Daoy (cell line): ENCODE results near the gene ELF5. TPM values are rescaled to one million over a fixed set of nuclear protein-coding genes. Genes with fewer than 3 reads are reported as not detected.

Source experiments
- DNase-seq: peaks from one replicate; pipeline ENCODE4 v3.0.0-alpha.2; 2015; ENCODE audit warnings: low read depth
- total RNA-seq: library from RNA; depleted of rRNA; stranded (reverse); fragments of >200 nt; shearing (Covaris generic); gene quantifications from 2 replicates; pipeline ENCODE4 v1.2.3, GENCODE V29; 2014; rRNA removed

The ELF5 gene
- not detected in 2 replicates for total RNA-seq

DNA sequence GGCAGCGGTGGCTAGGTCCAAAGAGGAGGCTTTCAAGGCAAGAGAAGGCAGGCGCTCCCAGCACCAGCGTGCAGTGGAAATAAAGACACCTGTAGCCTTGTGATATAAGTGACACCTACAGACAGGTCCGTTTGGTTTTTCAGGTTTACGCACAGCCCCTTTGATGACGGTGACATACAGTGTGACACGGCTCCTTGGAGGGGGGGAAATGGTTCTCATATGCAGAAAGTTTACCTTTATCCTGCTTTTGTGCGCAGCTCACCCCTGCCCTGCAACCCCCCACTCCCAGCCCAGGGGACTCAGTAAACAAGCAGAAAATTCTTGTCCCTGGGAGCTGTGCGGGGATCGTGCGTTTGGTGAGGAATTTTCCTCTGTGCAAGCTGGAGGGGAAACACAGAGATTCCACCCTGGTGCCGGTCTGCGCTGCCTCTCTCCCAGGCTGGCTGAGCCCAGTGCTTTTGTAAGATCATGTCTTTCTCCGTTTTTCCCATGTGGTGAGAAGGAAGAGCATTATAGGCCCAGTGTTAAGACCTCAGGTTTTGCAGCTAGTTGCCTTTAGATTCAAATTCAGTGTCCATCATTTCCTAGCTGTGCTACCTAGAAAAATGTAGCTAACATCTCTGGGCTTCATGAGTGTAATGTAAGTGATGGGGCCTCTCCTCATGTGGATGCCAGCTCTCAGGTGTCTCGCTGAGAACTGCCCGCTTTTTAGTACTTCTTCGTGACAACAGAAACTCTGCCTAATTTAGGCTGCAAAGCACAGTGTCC, at the start of gene ELF5:
Gene ELF5 (minus strand): TSS at position 113 of the 768 bp plus-strand sequence. CDS start 8,045 bp downstream, outside the sequence.
- DNase-seq = no peak

DNA sequence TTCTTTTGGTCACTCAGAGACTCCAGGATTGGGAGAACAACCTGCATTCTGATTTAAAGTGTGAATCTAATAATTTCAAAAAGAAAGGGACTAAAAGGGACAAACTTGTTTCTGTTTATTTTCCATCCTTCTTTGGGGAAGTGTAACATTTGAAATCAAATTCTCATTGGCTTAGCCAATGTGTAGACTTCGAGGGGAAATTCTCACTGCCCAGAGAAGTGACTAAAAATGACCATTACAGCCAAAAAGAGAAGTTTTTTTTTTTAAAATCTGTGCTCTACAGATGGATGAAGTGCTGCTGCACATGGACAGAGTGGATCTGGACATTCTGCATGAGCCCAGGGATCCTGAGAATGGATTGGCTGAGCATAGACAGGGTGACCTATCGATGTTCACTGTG, 49.4 kb upstream of the ELF5 start:
- DNase-seq = no peak

DNA sequence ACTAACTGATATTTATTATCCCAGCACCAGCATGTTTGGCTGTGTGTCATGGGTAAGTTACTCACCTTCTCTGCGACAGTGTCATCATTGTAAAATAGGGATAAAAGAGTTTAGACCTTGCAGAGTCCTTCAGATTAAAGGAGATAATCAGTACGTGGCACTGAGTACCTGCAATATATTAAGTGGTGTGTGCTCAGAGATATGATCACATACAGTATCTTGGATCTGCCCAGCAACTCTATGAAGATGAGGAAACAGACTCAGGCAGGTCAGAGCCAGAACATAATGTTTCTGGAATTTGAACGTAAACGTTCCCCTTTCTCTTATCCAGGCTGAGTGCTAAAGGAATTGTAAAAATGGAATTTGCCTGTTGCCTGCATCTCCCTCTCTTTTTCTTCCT, 46.9 kb upstream of the ELF5 start:
- DNase-seq = no peak

DNA sequence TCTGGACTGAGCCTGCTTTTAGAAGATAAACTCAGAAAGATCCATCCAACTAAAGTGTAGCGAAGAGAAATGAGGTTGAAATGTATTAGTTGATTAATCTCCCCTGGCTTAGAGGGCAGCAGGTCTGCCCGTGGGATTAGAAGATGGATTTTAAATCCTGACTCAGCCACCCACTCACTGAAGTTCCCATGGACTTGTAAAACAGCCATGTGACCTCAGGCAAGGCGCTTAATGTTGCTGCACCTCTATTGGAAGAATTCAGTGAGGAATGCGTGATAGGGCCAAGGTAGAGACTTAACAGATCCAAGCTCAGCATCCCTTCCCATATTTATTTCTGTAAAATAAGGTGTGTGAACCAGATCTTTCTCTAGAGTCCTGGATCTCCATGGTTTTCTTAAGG, 45.1 kb upstream of the ELF5 start:
- DNase-seq = peak; percentile 10

DNA sequence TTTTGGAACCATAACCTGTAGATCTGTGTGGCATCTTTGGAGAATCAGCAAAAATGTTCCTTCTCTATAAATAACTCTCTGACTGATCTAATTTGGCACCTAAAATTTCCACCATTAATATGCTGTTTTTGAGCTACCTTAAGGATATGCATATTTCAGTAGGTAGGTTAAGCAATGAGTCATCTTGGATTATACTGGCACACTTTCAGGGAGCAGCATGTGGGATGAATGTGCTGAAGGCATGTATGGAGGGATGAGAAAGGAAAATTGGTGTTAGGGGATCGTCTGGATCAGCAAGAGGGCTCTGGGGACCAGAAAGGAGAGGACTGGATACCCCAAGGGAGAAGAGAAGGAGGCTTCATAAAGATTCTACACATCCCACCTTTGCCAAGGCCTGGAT, 44.6 kb upstream of the ELF5 start:
- DNase-seq = peak; percentile 18

DNA sequence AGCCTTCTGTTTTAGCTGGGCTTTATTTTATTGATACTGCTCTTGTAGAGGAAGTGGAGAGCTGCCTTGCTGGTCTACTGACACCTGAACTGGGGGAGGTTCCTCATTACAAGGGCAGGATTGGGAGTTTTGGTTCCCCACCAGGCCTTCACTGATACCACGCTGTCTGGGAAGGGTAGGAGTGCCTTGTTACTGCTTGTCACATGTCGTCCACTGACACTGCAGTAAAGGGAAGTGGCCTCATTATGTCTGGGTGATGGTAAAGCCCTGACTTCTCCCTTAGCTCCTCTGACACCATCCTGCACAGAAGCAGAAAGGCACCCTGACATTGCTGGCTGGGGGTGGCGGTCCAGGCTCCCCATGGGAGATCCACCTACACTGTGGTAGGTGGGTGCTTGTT, 38.7 kb upstream of the ELF5 start:
- DNase-seq = no peak

DNA sequence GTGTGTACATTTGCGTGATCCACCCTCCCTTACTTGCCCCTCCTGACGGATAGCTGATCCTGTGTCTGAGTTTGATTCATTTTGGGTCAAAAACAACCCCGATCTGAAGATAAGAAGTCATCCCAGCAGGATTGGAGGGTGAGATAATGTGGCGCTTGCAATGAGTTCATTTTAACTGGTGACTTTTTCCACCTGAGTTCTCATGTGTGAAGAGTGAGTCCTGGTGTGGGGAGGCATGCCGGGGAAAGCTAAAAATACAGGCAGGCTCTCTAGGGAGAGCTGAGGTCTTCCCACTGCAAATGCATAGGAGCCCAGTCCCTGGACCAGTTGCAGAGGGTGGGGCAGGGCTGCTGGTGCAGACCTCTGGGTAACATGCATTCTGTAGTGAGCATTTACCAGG, 35.7 kb upstream of the ELF5 start:
- DNase-seq = no peak

DNA sequence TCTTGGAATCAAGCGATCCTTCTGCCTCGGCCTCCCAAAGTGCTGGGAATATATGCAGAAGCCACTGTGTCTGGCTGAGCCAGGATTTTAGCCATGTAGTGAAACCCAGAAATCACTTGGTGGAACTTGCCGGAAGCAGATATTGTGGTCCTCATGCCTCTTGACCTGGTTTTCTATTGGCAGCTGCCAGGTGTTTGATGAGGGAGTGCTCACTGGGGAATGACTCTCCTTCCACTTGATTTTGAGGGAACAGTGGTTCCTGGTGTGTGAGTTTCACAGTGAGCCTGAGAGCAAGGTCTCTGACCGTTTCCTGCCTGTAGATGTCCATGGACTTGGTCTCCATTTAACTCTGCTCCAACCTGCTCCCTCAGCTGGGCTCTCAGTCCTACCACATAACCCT, 34.7 kb upstream of the ELF5 start:
- DNase-seq = no peak

DNA sequence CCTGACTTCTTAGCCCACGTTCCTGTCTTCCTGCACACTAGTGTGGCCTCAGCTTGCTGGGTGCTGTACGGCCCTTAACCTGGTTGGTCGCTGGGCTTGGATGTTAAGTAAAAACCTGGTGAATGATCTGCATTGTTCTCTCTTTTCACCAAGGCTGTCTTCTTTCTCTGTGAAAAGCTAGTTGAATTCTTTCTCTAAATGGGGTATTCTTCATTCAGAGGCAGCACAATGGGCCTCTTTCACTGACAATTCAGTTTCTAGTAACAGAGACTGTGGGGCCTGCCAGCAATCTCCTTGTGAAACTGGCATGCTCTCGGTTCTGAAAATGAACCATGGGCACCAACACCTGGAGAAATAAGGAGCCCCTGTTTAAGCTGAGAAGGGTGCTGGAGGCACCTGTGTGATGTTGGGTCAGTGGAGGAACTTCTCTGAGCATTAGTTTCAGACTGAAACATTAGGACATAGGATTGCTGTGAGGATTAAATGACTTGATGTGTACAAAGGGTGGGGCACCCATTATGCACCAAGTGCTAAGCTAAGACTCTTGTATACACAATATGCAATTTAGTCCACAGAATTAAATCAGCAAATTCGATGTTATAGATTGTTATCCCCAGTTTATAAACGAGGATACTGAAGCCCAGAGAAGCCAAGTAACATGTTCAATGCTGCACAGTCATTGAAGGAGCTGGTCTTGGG, 33.1 kb upstream of the ELF5 start:
- no peak for DNase-seq

DNA sequence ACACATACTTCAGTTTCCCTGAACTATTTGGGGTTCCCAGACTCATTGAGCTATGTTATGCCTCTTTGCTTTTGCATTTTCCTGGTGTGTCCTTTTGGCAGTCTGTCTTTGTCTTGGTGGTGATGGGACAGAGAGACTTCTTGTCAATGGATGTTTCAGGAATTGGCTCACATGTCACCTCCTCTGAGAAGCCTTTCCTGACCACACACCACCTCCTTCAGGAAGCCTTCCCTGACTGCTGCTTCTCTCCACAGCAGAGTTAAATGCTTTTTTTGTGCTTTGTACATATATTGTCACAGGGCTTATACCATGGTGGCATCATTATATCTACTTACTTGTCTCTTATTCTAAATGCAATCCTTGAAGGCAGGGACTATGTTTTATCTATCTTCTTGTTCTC, 28.5 kb upstream of the ELF5 start:
- no peak for DNase-seq

DNA sequence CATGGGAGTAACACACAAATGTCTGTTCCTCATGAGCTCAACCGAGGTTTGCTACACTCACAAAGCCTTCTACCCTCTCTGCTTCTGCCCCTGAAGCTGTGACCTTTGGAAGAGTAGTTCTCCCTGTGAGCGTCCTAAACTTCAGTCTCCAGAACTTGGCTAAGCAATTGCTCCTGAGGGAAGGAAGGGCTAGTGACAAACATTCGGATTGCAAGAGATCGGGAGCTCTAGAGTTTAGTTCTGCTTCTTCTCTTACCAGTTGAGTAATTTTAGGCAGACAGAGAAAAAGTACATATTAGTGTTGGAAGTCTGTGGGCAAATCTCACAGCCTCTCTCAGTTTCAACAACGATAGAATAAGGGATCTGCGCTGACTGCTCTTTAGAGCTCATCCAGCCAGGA, 27.3 kb upstream of the ELF5 start:
- DNase-seq = no peak

DNA sequence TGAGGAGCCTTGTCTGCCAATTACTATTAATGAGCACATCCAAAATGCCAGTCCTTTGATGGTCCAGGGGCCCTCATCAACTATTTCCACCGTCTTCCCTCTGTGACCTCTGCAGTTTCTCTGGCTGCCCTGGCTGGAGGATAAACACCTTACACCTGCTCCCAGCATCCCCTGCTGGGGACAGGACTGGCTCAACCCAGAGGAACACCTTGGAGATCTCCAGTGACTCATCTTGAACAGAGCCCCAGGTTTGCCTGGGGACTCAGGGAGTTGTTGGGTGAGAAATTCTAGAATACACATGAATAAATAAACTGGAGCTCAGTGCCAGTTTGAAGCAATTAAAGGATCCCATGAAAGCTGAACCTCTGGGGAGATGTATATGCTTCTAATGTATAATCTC, 24.0 kb upstream of the ELF5 start:
- DNase-seq = no peak

DNA sequence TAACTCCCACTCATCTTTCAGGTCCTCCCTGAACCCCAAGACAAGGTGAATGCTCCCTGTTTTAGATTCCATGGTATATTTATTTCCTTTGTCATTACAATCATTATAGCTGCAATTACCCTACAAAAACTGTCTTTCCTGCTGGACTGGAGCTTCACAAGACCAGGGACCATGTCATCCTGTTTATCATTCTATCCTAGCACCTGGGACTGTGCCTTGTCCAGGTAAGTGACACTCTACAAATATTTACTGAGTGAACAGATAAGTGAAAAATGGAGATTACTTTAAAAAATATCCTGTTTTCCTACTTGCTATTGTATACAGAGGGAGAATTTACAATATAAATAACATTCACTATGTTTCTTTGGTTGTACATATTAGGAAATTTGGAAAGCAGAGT, 22.5 kb upstream of the ELF5 start:
- DNase-seq = no peak

DNA sequence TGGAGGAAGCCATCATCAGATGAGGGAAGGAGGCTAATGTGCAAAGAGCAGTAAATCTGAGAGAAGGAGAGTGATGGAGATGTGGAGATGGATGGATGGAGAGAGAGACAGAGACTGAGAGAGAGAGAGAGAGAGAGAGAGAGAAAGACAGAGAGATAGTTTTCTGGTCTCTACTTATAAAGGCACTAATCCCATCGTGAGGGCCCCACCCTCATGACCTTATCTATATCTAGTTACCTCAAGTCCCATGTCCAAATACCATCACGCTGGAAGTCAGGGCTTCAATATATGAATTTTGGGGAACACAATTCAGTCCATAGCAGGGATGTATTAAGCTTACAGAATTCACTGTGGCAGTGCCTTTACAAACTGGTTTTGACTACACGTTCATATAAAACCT, 21.2 kb upstream of the ELF5 start:
- DNase-seq = no peak

DNA sequence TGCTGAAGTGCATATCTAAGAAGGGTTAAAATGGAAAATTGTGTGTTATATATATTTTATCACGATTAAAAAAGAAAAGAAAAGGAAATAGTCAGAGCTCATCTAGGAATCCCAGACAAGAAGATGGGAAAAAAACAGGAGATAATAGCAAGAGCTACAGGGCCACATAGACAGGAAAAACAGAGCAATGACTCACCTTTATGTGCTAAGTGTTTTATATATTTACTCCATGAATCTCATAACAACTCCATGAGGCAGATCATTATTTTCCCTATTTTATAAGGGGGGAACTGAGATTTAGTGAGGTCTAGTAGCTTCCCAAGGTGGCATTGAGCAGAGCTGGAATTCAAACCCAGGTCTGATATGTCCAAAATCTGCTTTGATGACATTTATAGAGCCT, 18.1 kb upstream of the ELF5 start:
- no peak for DNase-seq

DNA sequence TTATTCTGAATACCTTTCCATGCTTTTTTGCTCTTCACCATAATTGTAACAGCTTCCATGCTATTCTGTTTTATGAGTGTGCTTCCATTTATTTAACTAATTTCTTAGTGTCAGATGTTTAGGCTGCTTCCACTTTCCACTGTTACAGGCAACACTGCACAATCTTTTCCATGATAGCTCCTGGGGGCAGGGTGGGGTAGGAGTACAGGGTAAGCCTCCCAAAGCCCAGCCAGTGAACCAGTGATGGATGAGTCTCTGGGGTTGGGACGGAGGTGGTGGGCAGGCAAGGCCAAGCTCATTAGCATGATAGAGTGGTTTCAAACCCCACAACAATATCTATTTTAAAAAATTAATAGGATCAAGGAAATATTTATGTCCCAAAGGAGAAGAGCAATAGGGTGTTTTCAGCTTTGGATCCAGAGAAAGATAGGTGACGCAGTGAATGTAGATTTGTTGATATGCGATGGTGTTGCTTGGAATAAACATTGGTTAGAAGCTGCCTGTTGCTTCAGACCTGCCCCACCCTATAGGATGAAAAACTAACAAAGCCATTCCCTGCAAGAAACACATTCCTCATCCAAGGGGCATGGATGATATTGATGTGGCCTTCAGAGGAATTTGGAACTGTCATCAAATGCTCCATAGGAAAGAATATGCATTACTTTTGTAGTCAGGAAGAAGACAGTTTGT, 17.1 kb upstream of the ELF5 start:
- no peak for DNase-seq

DNA sequence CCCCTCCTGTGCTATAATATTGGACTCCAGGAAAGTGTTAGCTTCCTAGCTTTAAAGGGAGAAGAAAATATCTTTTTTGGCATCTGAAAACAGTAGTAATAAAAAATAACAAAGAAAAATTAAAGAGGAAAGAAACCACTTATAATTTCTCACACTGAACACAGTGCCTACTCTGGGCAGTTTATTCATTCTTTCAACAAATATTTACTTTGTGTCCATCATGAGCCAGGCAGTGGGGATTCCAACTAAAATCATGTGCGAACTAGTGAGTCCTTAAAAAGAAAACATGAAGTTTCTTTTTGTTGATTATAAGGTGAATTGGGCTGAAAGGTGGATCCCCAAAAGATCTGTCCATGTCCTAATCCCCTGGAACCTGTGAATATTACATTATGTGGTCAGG, 16.0 kb upstream of the ELF5 start:
- DNase-seq = no peak

DNA sequence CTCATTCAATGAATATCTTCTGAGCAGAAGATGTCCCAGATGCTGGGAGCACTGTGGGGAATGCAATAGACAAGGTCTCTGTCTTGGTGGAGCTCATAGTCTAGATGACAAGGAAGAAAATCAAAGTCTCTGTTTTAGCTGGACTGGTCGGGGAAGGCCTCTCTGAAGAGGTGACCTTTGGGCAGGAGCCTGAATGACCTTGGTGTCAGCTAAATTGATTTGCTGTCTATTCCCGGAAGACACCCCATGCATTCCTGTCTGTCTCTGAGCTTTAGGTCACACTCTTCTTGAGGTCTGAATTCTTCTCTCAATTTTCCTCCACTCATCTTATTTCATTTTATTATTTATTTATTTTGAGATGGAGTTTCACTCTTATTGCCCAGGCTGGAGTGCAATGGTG, 14.5 kb upstream of the ELF5 start:
- no peak for DNase-seq

DNA sequence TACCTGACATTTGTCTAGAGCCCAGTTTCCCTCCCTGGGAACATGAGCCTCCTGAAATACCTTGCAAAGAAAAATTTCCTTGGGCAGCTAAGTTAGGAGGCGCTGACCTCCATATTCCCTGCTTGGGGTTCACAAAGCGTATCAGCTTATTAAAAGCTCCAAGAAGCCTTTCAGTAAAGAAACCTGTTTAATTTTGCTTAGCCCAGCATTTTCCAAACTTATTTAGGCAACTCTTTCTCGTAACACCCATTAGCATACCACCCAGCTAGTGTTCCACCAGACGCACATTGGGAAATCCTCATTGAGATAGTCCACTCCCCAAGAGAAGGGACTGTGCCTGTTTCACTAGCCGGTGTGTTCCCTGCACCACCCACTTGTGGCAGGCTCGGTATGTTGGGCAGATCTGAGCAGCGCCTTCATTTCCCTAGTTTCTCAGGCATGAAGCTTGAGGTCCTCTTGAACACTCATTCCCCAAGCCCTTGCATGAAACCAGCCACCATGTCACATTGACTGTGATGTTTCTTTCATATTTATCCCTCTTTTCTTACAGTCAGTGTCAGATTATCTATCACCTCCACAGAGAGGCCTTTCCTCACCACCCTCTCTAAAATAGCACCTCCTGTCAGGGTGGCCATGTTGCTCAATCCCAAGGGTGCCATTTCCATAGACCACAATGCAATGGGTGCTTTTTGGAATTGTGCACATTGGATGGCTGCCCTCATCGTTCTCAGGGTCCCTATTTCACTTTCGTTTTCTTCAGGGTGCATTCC, 12.5 kb upstream of the ELF5 start:
- no peak for DNase-seq

DNA sequence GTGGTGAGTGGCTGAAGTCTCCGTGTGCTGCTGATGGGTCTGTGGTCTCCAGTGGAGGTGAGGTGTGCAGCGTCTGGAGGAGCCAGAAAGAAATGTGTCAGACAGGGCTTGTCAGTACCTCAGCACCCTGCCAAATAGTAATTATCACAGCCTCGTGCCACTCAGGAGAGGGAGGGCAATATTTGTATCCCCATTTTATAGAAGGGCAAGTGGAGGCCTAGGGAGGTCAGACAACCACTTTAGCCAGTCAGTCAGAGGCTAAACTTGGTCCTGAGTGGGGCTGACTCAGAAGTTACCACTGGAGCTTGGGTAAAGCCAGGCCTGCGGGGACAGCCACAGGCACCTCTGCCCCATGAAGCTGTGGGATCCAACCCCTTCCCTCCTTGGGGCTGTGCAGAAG, 11.5 kb upstream of the ELF5 start:
- DNase-seq = no peak

DNA sequence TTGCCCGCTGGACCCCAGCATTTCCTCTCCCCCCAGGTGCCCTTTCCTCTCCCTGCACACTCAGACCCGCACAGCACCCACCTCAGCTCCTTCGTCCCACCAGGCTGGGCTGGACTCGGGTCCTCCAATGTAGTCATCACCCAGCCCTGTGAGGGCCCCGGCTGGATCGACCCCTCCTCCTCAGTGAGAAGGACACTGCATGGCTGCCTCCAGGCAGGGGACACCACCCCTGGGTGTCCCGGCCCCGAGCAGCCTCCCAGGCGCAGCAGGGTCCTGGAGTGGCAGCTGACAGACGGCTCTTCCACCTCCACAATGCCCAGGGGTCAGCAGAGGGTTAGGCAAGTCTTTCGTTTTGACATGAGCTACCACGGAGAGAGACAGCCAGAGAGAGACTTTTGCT, 11.1 kb upstream of the ELF5 start:
- no peak for DNase-seq

DNA sequence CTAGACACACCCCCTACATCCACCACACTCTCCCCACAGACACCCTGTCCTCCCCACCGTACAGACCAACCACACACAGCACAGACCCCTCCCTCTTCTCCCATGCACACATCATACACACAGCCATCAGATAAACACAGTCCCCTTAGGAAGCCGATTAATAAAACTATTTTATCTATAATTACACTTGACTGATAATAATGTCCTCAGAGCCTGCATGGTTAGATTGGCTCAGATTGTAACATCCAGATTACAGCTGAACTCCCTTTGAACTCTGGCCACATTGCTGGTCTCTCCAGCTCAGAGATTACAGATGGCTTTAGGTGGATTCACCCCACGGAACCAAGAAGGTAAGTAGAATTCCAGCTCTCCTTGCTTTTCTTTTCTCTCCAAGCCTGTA, 9.5 kb upstream of the ELF5 start:
- DNase-seq = no peak
